ENCODE measurements around the gene TBC1D17.

Gene TBC1D17

DNA sequence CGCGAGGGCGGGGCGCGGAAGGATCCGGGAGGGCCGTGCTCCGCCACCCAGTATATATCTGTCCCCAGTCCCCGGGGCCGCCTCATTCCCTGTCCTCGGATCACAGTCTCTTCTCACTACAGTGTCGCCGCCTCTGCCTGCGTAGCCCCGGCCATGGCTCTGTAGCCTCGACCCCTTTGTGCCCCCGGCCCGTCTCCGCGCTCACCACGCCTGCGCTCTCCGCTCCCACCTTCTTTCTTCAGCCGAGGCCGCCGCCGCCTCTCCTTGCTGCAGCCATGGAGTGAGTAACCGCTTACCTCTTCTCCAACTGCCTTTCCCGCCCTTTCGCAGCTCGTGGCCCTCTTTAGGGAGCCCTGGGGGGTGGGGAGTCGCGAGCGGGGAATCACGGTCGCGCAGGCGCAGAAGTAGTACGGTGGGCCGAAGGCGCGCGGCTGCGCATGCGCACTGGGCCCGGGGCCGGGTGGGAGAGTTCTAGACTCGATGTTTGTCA is 51.7 kb downstream of the TBC1D17 start, which contains the start of the genes ATF5 and NUP62:
Gene ATF5, plus strand, starts transcription at position 85 of the 490 bp plus-strand sequence. CDS start 1,646 bp downstream, outside the sequence.
Gene NUP62, minus strand, starts transcription at position 384 of the 490 bp plus-strand sequence. CDS start 19,697 bp downstream, outside the sequence.
- no peak for TF ChIP-seq JUND (IDR thresholded peaks at IDR 0.05; ENCODE audit: low read depth)
- in situ Hi-C loops (cut with HindIII; ENCODE audit: low pct_unique_long_range_greater_than_20kb, low sequenced_read_pairs): no loop called here
- DNase-seq (ENCODE audit: low read depth in 1 of 2, low spot score in 1 of 2): peak; percentile 88 to 90

DNA sequence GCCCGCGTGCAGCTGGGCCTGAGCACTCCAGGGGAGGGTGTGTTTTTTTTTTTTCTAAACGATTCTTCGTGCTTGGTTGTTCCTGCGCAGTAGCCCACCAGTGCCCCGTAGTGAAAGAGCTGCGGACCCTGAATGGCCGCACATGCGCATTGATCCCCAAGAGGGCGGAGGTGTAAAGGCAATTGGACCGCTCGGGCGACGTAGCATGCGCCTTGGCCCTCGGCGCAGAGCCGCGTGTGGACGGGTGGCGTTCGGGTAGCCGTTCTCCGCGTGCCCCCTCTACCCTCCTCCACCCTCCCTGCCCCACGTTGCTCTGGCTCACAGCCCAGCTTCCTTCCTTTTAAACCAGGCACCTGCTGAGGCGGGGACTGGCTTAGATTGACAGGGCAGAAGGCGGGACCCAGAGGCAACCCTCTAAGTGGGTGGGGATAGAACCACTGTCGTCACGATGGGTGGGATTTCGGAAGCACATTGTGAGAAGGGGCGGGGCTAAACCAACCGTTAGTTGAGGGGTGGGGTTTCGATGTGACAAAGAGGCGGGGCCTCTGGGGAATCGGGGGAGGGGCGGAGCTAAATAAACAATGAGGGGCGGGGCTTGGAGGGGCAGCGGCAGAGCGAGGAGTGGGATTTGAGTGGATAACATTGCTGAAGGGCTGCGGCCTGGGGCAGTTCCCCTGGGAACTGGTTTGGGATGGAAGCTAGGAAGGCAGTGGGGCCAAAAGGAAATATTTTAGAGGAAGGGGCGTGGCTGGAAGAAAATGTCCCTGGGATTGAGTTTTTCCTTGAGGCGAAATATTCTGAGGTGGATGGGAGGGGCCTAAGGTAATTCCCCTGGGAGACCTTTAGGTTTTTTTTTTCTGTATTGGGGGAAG is 52.3 kb downstream of the TBC1D17 start:
- DNase-seq (ENCODE audit: low read depth in 1 of 2, low spot score in 1 of 2): peak; percentile 83 to 98
- in situ Hi-C loops (cut with HindIII; ENCODE audit: low pct_unique_long_range_greater_than_20kb, low sequenced_read_pairs): no loop called here
- no peak for TF ChIP-seq JUND (IDR thresholded peaks at IDR 0.05; ENCODE audit: low read depth)

DNA sequence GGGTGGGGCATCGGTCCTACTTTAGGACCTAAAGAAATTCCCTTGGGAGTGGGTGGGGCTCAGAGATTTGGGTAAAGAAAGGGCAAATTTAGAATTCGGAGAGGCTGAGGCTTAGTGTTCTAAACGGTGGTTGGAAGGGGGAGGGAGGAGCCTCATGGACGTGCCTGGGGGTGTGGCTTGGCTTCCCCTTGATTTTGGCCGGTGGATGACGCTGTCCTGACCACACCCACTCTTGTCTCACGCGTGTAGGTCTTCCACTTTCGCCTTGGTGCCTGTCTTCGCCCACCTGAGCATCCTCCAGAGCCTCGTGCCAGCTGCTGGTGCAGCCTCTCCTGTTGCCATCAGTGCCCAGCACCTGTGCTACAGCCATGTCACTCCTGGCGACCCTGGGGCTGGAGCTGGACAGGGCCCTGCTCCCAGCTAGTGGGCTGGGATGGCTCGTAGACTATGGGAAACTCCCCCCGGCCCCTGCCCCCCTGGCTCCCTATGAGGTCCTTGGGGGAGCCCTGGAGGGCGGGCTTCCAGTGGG is 53.0 kb downstream of the TBC1D17 start:
- in situ Hi-C loops (cut with HindIII; ENCODE audit: low pct_unique_long_range_greater_than_20kb, low sequenced_read_pairs): no loop called here
- TF ChIP-seq JUND (IDR thresholded peaks at IDR 0.05; ENCODE audit: low read depth): no peak
- DNase-seq (ENCODE audit: low read depth in 1 of 2, low spot score in 1 of 2): peak in 1 of 2 experiments; percentile 68

DNA sequence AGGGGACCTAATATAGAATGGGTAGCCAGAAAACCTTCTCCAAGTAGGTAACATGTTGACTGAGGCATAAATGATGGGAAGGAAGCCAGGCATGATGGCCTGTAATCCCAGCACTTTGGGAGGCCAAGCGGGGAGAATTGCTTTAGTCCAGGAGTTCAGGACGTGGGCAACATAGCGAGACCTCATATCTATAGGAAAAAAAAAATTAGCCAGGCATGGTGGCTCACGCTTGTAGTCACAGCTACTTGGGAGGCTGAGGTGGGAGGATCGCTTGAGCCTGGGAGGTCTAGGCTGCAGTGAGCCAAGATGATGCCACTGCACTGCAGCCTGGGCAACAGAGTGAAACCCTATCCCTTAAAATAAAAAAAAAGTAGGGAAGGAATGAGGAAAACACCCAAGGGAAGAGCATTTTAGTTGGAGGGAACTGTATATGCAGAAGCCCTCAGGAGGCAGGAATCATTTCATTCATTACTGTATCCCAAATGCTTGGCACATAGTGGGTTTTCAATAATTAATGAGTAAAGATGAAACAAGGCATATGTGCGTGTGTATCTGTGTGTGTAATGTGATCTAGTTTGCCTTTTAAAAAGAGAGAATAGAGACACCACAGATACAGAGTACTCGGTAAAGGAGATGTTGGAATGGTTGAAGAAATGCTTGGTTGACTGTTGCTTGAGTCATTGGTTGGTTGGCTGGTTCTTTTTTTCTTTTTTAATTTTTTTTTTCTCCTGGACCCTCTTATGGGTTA is 54.0 kb downstream of the TBC1D17 start:
- TF ChIP-seq JUND (IDR thresholded peaks at IDR 0.05; ENCODE audit: low read depth): no peak
- in situ Hi-C loops (cut with HindIII; ENCODE audit: low pct_unique_long_range_greater_than_20kb, low sequenced_read_pairs): no loop called here
- no peak for DNase-seq (ENCODE audit: low read depth in 1 of 2, low spot score in 1 of 2)

DNA sequence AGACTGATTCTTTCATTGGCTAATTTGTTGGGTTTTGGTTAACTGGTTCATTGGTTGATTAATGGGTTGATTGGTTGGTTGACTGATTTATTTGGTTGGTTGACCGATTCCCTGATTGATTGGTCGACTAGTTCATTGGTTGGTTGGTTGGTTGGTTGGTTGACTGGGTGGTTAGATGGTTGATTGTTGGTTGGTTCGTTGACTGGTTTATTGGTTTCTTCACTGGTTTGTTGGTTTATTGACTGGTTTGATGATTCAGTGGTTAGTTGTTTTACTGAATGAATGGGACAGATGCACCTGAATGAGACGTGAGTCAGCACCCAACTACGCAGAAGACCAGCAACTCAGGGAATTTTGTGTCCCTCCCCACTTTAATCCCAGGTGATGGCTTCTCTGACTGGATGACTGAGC is 54.5 kb downstream of the TBC1D17 start:
- in situ Hi-C loops (cut with HindIII; ENCODE audit: low pct_unique_long_range_greater_than_20kb, low sequenced_read_pairs): no loop called here
- no peak for TF ChIP-seq JUND (IDR thresholded peaks at IDR 0.05; ENCODE audit: low read depth)
- no peak for DNase-seq (ENCODE audit: low read depth in 1 of 2, low spot score in 1 of 2)

DNA sequence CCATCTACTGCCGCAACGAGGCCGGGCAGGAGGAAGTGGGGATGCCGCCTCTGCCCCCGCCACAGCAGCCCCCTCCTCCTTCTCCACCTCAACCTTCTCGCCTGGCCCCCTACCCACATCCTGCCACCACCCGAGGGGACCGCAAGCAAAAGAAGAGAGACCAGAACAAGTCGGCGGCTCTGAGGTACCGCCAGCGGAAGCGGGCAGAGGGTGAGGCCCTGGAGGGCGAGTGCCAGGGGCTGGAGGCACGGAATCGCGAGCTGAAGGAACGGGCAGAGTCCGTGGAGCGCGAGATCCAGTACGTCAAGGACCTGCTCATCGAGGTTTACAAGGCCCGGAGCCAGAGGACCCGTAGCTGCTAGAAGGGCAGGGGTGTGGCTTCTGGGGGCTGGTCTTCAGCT is 55.2 kb downstream of the TBC1D17 start:
- in situ Hi-C loops (cut with HindIII; ENCODE audit: low pct_unique_long_range_greater_than_20kb, low sequenced_read_pairs): no loop called here
- TF ChIP-seq JUND (IDR thresholded peaks at IDR 0.05; ENCODE audit: low read depth): no peak
- no peak for DNase-seq (ENCODE audit: low read depth in 1 of 2, low spot score in 1 of 2)

DNA sequence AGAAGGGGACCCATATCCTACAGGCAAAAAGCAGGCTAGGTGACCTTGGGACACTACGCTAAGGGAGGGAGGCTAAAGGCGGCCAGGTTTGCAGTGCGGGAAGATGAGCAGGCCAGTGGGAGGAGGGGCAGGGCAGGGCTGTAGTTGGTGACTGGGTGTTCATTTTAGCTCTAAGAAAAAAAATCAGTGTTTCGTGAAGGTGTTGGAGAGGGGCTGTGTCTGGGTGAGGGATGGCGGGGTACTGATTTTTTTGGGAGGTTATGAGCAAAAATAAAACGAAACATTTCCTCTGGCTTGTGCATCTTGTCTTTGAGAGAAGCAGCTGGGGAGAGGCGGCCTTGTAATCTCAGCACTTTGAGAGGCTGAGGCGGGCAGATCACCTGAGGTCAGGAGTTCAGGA is 56.1 kb downstream of the TBC1D17 start:
- TF ChIP-seq JUND (IDR thresholded peaks at IDR 0.05; ENCODE audit: low read depth): no peak
- in situ Hi-C loops (cut with HindIII; ENCODE audit: low pct_unique_long_range_greater_than_20kb, low sequenced_read_pairs): no loop called here
- DNase-seq (ENCODE audit: low read depth in 1 of 2, low spot score in 1 of 2): no peak

DNA sequence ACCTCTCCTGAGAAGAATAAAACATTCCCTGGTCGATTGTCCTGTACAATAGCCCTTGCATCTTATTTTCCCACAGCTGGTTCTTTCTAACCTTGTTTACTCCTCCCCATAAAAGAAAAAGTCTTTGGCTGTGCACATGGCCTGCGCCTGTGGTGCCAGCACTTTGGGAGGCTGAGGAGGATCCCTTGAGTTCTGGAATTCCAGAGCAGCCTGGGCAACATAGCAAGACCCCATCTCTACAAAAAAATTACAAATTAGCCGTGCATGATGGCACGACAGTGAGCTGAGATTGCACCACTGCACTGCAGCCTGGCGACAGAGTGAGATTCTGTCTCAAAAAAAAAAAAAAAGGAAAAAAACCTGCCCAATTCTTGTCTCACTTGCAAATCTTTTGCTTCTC is 59.0 kb downstream of the TBC1D17 start:
- TF ChIP-seq JUND (IDR thresholded peaks at IDR 0.05; ENCODE audit: low read depth): no peak
- in situ Hi-C loops (cut with HindIII; ENCODE audit: low pct_unique_long_range_greater_than_20kb, low sequenced_read_pairs): no loop called here
- no peak for DNase-seq (ENCODE audit: low read depth in 1 of 2, low spot score in 1 of 2)

DNA sequence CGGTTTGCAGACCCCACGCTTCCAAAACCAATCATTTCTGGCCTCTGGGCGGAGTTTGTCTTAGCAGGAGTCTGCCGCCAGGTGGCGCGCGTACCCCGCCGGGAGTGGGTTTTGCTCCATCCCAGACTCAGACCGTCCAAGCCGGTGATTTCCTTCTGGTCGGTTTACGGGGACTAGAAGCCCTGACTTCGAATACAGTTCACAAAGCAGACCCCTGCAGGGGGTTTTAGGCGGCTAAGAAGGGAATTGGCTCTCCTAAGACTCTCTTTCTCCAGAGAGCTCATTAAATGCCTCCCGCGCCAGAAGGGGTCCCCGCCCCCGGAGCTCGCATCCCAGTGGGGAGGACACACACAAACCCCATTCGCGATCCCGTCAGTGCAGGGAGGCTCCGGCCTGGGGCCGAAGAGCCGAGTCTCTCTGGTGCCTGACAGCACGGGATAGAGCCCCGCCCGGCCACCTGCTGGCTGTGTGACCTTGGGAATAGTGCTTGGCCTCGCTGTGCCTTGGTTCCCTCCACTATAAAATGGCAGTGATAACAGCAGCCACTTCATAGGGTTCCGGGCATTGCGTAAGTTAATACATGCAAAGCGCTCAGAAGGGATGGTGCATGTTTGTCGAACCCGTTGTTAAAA is 60.4 kb downstream of the TBC1D17 start:
- no peak for TF ChIP-seq JUND (IDR thresholded peaks at IDR 0.05; ENCODE audit: low read depth)
- in situ Hi-C loops (cut with HindIII; ENCODE audit: low pct_unique_long_range_greater_than_20kb, low sequenced_read_pairs): no loop called here
- peak; percentile 27 to 70 for DNase-seq (ENCODE audit: low read depth in 1 of 2, low spot score in 1 of 2)

All from T47D (cell line).